ENCODE data around the gene EFCAB8. TPM values are rescaled to one million over a fixed set of nuclear protein-coding genes. Genes with fewer than 3 reads are reported as not detected.

The EFCAB8 gene
- total RNA-seq, 1 donor from 2014 or later = 0.29 TPM

- H3K27me3 Mint-ChIP-seq = peaks cover 2% of the 10 kb centered on the region
- no peaks in the 10 kb centered on the region for H3K4me1 Mint-ChIP-seq (ENCODE audit: low read depth)
- no peak for DNase-seq (ENCODE audit: low spot score, unreplicated experiment)
- no peaks in the 10 kb centered on the region for H3K9me3 Mint-ChIP-seq (ENCODE audit: low read depth)
- H3K36me3 Mint-ChIP-seq (ENCODE audit: insufficient read depth) = no peaks in the 10 kb centered on the region
- no peak overlapping the region for H3K4me3 Mint-ChIP-seq (ENCODE audit: low read depth)
- no peak overlapping the region for H3K27ac Mint-ChIP-seq
- no peak for TF ChIP-seq CTCF (IDR thresholded peaks at IDR 0.05; ENCODE audit: unreplicated experiment)
These were observed 66.1 kb downstream of the EFCAB8 start for GRCh38 chr20:32924781-32925180.

- Mint-ChIP-seq H3K4me3 (ENCODE audit: low read depth) (no peak overlapping the region), H3K27ac (no peak overlapping the region), H3K27me3 (no peaks in the 10 kb centered on the region), H3K9me3 (ENCODE audit: low read depth) (no peaks in the 10 kb centered on the region), H3K4me1 (ENCODE audit: low read depth) (no peaks in the 10 kb centered on the region), H3K36me3 (ENCODE audit: insufficient read depth) (no peaks in the 10 kb centered on the region)
- no peak for DNase-seq (ENCODE audit: low spot score, unreplicated experiment)
- no peak for TF ChIP-seq CTCF (IDR thresholded peaks at IDR 0.05; ENCODE audit: unreplicated experiment)
These were observed 66.9 kb downstream of the EFCAB8 start for GRCh38 chr20:32925481-32926196.

DNA sequence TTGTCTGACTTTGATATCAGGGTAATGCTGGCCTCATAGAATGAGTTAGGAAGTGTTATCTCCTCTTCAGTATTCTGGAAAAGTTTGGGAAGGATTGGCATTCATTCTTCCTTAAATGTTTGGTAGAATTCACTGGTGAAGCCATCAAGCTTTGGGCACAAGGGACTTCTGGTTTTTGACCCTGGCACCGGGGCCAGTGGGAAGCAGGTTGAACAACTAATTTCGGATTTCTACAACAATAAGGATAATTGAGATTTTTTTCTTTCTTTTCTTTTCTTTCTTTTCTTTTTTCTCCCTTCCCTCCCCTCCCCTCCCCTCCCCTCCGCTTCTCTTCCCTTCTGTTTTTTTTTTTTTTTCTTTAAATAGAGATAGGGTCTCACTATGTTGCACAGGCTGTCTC is 70.4 kb downstream of the EFCAB8 start:
- no peak overlapping the region for H3K27ac Mint-ChIP-seq
- no peak for DNase-seq (ENCODE audit: low spot score, unreplicated experiment)
- TF ChIP-seq CTCF (IDR thresholded peaks at IDR 0.05; ENCODE audit: unreplicated experiment) = no peak
- no peak overlapping the region for H3K4me3 Mint-ChIP-seq (ENCODE audit: low read depth)
- no peaks in the 10 kb centered on the region for H3K9me3 Mint-ChIP-seq (ENCODE audit: low read depth)
- no peaks in the 10 kb centered on the region for H3K27me3 Mint-ChIP-seq
- H3K36me3 Mint-ChIP-seq (ENCODE audit: insufficient read depth) = no peaks in the 10 kb centered on the region
- no peaks in the 10 kb centered on the region for H3K4me1 Mint-ChIP-seq (ENCODE audit: low read depth)

GRCh38 chr20:32930181-32930580 is 71.5 kb downstream of the EFCAB8 start:
- no peak for TF ChIP-seq CTCF (IDR thresholded peaks at IDR 0.05; ENCODE audit: unreplicated experiment)
- H3K4me3 Mint-ChIP-seq (ENCODE audit: low read depth) = no peak overlapping the region
- no peaks in the 10 kb centered on the region for H3K36me3 Mint-ChIP-seq (ENCODE audit: insufficient read depth)
- H3K27me3 Mint-ChIP-seq = no peaks in the 10 kb centered on the region
- DNase-seq (ENCODE audit: low spot score, unreplicated experiment) = no peak
- H3K4me1 Mint-ChIP-seq (ENCODE audit: low read depth) = no peaks in the 10 kb centered on the region
- no peaks in the 10 kb centered on the region for H3K9me3 Mint-ChIP-seq (ENCODE audit: low read depth)
- no peak overlapping the region for H3K27ac Mint-ChIP-seq

- Mint-ChIP-seq H3K27me3 (no peaks in the 10 kb centered on the region), H3K36me3 (ENCODE audit: insufficient read depth) (no peaks in the 10 kb centered on the region), H3K27ac (no peak overlapping the region), H3K4me1 (ENCODE audit: low read depth) (no peaks in the 10 kb centered on the region), H3K4me3 (ENCODE audit: low read depth) (no peak overlapping the region), H3K9me3 (ENCODE audit: low read depth) (no peaks in the 10 kb centered on the region)
- DNase-seq (ENCODE audit: low spot score, unreplicated experiment) = no peak
- TF ChIP-seq CTCF (IDR thresholded peaks at IDR 0.05; ENCODE audit: unreplicated experiment) = no peak
These were observed 72.0 kb downstream of the EFCAB8 start for GRCh38 chr20:32930701-32931100.
